SK-N-SH (cell line): ENCODE results near the gene CASK.

Experiments used
- CTCF ChIP-seq: fragments of 200-600 bp; sonication (generic); IDR thresholded peaks from 2 replicates; pipeline ENCODE4 v1.6.1; 2017; ENCODE audit warnings: antibody characterized with exemption, mild to moderate bottlenecking, moderate library complexity
- POLR2AphosphoS5 ChIP-seq: IDR thresholded peaks from 2 replicates; pipeline ENCODE4 v1.6.1; 2012; ENCODE audit warnings: low read depth, low read length

- no peak for TF ChIP-seq POLR2AphosphoS5
- TF ChIP-seq CTCF = no peak
These were observed 33.3 kb downstream of the CASK start for GRCh38 chrX:41890026-41890423.
